ENCODE data around the gene NECTIN4. TPM values are rescaled to one million over a fixed set of nuclear protein-coding genes. Genes with fewer than 3 reads are reported as not detected.
A peak's percentile ranks its signal among the peaks of the same experiment; 100 is the strongest.

NECTIN4 gene
- total and polyA plus RNA-seq, 2 experiments from 2014 or later: 0.16 TPM; not detected in 1

DNA sequence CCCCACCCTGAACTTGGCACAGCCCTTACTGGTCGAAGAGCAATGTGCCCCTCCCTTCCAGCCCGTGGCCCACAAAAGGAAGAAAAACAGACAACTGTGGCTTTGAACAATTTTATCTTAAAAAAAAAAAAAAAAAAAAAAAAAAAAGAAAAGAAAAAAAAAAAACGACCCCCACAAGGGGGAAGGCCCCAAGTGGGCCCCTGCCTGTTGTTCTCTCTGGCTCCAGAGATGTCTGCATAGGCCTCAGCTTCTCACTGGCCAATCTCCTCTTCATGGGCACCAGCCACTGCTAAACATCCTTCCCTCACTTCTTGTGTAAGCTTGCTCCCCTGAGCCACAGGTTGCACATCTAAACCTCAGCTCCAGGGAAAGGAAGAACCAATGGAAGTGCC, 50.2 kb downstream of the NECTIN4 start:
- Histone ChIP-seq H3K79me2 (replicated peaks; ENCODE audit: insufficient read depth) (peaks cover 34% of the 10 kb centered on the region), H4K20me1 (replicated peaks; ENCODE audit: insufficient read depth) (no peaks in the 10 kb centered on the region; the same call in 1 of the 2 replicates), H3K36me3 (ENCODE audit: insufficient read depth) (peaks cover 19% of the 10 kb centered on the region), H3K4me1 (ENCODE audit: insufficient read depth) (peaks cover 35% of the 10 kb centered on the region), H3K4me2 (peak overlapping the region; percentile 96), H3F3A (replicated peaks; ENCODE audit: low read depth) (peaks cover 46% of the 10 kb centered on the region), H3K27me3 (ENCODE audit: insufficient read depth) (no peaks in the 10 kb centered on the region), H3K27ac (ENCODE audit: low read depth) (peak overlapping the region; percentile 74), H3K4me3 (peak overlapping the region; percentile 98), H3K9me2 (ENCODE audit: insufficient read depth) (no peaks in the 10 kb centered on the region), H2AFZ (no peak overlapping the region)
- no peak for ATAC-seq
- Mint-ChIP-seq H3K4me3 (peak overlapping the region; percentile 89), H3K9me3 (no peaks in the 10 kb centered on the region; the same call in 2 of the 3 replicates), H3K27me3 (ENCODE audit: insufficient read depth, low read depth, poor library complexity) (peaks cover 8% of the 10 kb centered on the region), H3K4me1 (peaks cover 45% of the 10 kb centered on the region), H3K27ac (peak overlapping the region; percentile 96), H3K36me3 (ENCODE audit: low read depth) (peaks cover 43% of the 10 kb centered on the region)
- no peak for DNase-seq (ENCODE audit: low spot score)
- no peak for TF ChIP-seq NANOG (IDR thresholded peaks at IDR 0.05; ENCODE audit: borderline replicate concordance)
- TF ChIP-seq, protein P1, sequence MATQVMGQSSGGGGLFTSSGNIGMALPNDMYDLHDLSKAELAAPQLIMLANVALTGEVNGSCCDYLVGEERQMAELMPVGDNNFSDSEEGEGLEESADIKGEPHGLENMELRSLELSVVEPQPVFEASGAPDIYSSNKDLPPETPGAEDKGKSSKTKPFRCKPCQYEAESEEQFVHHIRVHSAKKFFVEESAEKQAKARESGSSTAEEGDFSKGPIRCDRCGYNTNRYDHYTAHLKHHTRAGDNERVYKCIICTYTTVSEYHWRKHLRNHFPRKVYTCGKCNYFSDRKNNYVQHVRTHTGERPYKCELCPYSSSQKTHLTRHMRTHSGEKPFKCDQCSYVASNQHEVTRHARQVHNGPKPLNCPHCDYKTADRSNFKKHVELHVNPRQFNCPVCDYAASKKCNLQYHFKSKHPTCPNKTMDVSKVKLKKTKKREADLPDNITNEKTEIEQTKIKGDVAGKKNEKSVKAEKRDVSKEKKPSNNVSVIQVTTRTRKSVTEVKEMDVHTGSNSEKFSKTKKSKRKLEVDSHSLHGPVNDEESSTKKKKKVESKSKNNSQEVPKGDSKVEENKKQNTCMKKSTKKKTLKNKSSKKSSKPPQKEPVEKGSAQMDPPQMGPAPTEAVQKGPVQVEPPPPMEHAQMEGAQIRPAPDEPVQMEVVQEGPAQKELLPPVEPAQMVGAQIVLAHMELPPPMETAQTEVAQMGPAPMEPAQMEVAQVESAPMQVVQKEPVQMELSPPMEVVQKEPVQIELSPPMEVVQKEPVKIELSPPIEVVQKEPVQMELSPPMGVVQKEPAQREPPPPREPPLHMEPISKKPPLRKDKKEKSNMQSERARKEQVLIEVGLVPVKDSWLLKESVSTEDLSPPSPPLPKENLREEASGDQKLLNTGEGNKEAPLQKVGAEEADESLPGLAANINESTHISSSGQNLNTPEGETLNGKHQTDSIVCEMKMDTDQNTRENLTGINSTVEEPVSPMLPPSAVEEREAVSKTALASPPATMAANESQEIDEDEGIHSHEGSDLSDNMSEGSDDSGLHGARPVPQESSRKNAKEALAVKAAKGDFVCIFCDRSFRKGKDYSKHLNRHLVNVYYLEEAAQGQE (IDR thresholded peaks at IDR 0.05; ENCODE audit: unreplicated experiment): no peak
- TF ChIP-seq ZNF114 (CRISPR knock-in tag; IDR thresholded peaks at IDR 0.05): no peak
- TF ChIP-seq CREB1 (CRISPR knock-in tag; IDR thresholded peaks at IDR 0.05; ENCODE audit: low read depth): no peak
- TF ChIP-seq, protein P2, sequence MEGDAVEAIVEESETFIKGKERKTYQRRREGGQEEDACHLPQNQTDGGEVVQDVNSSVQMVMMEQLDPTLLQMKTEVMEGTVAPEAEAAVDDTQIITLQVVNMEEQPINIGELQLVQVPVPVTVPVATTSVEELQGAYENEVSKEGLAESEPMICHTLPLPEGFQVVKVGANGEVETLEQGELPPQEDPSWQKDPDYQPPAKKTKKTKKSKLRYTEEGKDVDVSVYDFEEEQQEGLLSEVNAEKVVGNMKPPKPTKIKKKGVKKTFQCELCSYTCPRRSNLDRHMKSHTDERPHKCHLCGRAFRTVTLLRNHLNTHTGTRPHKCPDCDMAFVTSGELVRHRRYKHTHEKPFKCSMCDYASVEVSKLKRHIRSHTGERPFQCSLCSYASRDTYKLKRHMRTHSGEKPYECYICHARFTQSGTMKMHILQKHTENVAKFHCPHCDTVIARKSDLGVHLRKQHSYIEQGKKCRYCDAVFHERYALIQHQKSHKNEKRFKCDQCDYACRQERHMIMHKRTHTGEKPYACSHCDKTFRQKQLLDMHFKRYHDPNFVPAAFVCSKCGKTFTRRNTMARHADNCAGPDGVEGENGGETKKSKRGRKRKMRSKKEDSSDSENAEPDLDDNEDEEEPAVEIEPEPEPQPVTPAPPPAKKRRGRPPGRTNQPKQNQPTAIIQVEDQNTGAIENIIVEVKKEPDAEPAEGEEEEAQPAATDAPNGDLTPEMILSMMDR (conservative IDR thresholded peaks at IDR 0.05; ENCODE audit: low read depth in 2 of 2): no peak

DNA sequence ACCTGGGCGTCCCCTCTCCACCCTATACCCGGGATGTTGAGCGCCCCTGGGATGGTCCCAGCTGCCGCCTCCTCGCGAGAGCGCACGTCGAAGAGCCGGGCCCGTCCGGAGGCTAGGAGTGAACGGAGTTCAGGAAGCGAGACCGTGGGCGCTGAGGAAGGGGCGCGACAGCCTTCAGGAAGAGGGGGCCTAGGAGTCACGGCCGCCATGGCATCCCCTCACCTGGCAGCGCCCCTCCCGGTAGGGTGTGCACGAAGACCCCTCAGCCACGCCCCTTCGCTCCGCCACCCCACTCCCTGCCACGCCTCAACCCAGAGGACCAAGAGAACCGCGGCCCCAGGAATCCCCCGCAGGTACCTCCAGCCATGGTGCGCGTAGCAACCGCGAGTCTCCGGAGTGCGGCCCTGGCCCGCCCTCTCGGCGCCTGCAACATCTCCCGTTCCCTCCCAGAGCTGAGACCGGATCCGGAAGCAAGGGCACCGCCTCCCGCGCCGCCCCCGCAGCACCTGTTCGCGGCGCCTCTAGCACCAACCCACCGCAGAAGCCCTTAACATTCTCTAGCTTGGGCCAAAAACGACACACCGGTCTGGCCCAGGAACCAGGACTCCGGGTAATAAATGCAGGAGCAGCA, 50.7 kb downstream of the NECTIN4 start, which contains the start of gene TSTD1:
TSTD1 (minus strand) TSS at position 442 of the 631 bp plus-strand sequence; CDS start at position 367, 75 bp downstream.
- no peaks in the 10 kb centered on the region; the same call in 1 of the 2 replicates for H4K20me1 ChIP-seq (replicated peaks; ENCODE audit: insufficient read depth)
- peaks cover 29% of the 10 kb centered on the region for H3K79me2 ChIP-seq (replicated peaks; ENCODE audit: insufficient read depth)
- no peaks in the 10 kb centered on the region for H3K27me3 ChIP-seq (ENCODE audit: insufficient read depth)
- H3K36me3 Mint-ChIP-seq (ENCODE audit: low read depth): peaks cover 43% of the 10 kb centered on the region
- no peaks in the 10 kb centered on the region for H3K9me2 ChIP-seq (ENCODE audit: insufficient read depth)
- H3K36me3 ChIP-seq (ENCODE audit: insufficient read depth): peaks cover 19% of the 10 kb centered on the region
- peak within 1 kb of the TSS; percentile 89 for H2AFZ ChIP-seq
- H3F3A ChIP-seq (replicated peaks; ENCODE audit: low read depth): peaks cover 46% of the 10 kb centered on the region
- no peaks in the 10 kb centered on the region; the same call in 2 of the 3 replicates for H3K9me3 Mint-ChIP-seq
- peak within 1 kb of the TSS; percentile 98 for H3K4me3 ChIP-seq
- peak within 1 kb of the TSS; percentile 96 for H3K4me2 ChIP-seq
- peaks cover 44% of the 10 kb centered on the region for H3K4me1 Mint-ChIP-seq
- peak within 1 kb of the TSS; percentile 89 for H3K4me3 Mint-ChIP-seq
- peaks cover 8% of the 10 kb centered on the region for H3K27me3 Mint-ChIP-seq (ENCODE audit: insufficient read depth, low read depth, poor library complexity)
- DNase-seq (ENCODE audit: low spot score) (peak; percentile 90), ATAC-seq (peak; percentile 84)
- peak within 1 kb of the TSS; percentile 74 for H3K27ac ChIP-seq (ENCODE audit: low read depth)
- peak within 1 kb of the TSS; percentile 96 for H3K27ac Mint-ChIP-seq
- TF ChIP-seq JUNB (IDR thresholded peaks at IDR 0.05; ENCODE audit: unreplicated experiment) (no peak), POLR2AphosphoS5 (IDR thresholded peaks at IDR 0.05; ENCODE audit: low read depth) (peak; percentile 91)
- H3K4me1 ChIP-seq (ENCODE audit: insufficient read depth): peaks cover 36% of the 10 kb centered on the region

All from GM23338 (cell line).